ENCODE results near the gene RNF222.
"Not testable (repeated sequence)": the region's sequence is repeated elsewhere in the genome, so short reads cannot be mapped to it uniquely, and the experiment has no call there.

RNF222 gene

GRCh38 chr17:8378117-8378516 lies 19.5 kb downstream of the RNF222 start:
- DNase-seq (ENCODE audit: low read depth) = not testable (repeated sequence)

GRCh38 chr17:8377422-8377821 lies 20.2 kb downstream of the RNF222 start:
- DNase-seq (ENCODE audit: low read depth) = no peak

GRCh38 chr17:8376271-8377067 lies 21.2 kb downstream of the RNF222 start, which contains the start of gene KRABD2:
Gene KRABD2, minus strand, starts transcription at chr17:8376704.
- DNase-seq (ENCODE audit: low read depth) = peak; percentile 85

- DNase-seq (ENCODE audit: low read depth) = no peak
Observed at GRCh38 chr17:8375738-8376259, 21.8 kb downstream of the RNF222 start.

GRCh38 chr17:8373856-8374255 lies 23.8 kb downstream of the RNF222 start:
- not testable (repeated sequence) for DNase-seq (ENCODE audit: low read depth)

- DNase-seq (ENCODE audit: low read depth) = no peak
Observed at GRCh38 chr17:8372422-8372821, 25.2 kb downstream of the RNF222 start.

GRCh38 chr17:8371786-8372185 lies 25.8 kb downstream of the RNF222 start:
- DNase-seq (ENCODE audit: low read depth) = no peak

GRCh38 chr17:8369944-8370343 lies 27.7 kb downstream of the RNF222 start:
- no peak for DNase-seq (ENCODE audit: low read depth)

- DNase-seq (ENCODE audit: low read depth) = no peak
Observed at GRCh38 chr17:8368193-8368592, 29.4 kb downstream of the RNF222 start.

- no peak for DNase-seq (ENCODE audit: low read depth)
Observed at GRCh38 chr17:8366231-8366630, 31.4 kb downstream of the RNF222 start.

GRCh38 chr17:8365143-8365542 lies 32.5 kb downstream of the RNF222 start:
- DNase-seq (ENCODE audit: low read depth) = no peak

- DNase-seq (ENCODE audit: low read depth) = no peak
Observed at GRCh38 chr17:8362651-8363332, 34.8 kb downstream of the RNF222 start.

GRCh38 chr17:8360751-8361150 lies 36.9 kb downstream of the RNF222 start:
- DNase-seq (ENCODE audit: low read depth) = no peak

- no peak for DNase-seq (ENCODE audit: low read depth)
Observed at GRCh38 chr17:8360260-8360659, 37.4 kb downstream of the RNF222 start.

GRCh38 chr17:8359769-8360168 lies 37.9 kb downstream of the RNF222 start:
- no peak for DNase-seq (ENCODE audit: low read depth)

- DNase-seq (ENCODE audit: low read depth) = no peak
Observed at GRCh38 chr17:8357910-8358309, 39.7 kb downstream of the RNF222 start.

GRCh38 chr17:8354236-8354635 lies 43.4 kb downstream of the RNF222 start:
- no peak for DNase-seq (ENCODE audit: low read depth)

GRCh38 chr17:8353736-8354135 lies 43.9 kb downstream of the RNF222 start:
- no peak for DNase-seq (ENCODE audit: low read depth)

- DNase-seq (ENCODE audit: low read depth) = no peak
Observed at GRCh38 chr17:8350339-8350738, 47.3 kb downstream of the RNF222 start.

GRCh38 chr17:8347001-8347400 lies 50.6 kb downstream of the RNF222 start:
- not testable (repeated sequence) for DNase-seq (ENCODE audit: low read depth)

- no peak for DNase-seq (ENCODE audit: low read depth)
Observed at GRCh38 chr17:8345951-8346665, 51.5 kb downstream of the RNF222 start.

GRCh38 chr17:8345052-8345690 lies 52.5 kb downstream of the RNF222 start:
- DNase-seq (ENCODE audit: low read depth) = no peak

All from activated T-helper 1 cell treated with Interleukin-2 at 50 U/mL for 16 hours (primary cell).